Keratinocyte (primary cell): ENCODE measurements around the gene RBX1. TPM values are rescaled to one million over a fixed set of nuclear protein-coding genes. Genes with fewer than 3 reads are reported as not detected.

Experiments
- DNase-seq: peaks from one replicate; pipeline ENCODE4 v3.0.0-alpha.2; 2011; ENCODE audit warnings: low read depth, missing footprints, low spot score
- FAIRE-seq: peaks from 2 replicates; lab custom pipeline; 2011; peaks lifted over from hg19 to GRCh38; lab: Jason Lieb, UNC
- H2AFZ ChIP-seq: 2 replicates; pipeline ENCODE4 v1.6.0; 2012; ENCODE audit warnings: low read length, control low read depth, inconsistent platforms; ENCODE audit not compliant: control insufficient read depth
- H3K27ac ChIP-seq: 2 replicates; pipeline ENCODE4 v1.5.1; 2011; ENCODE audit warnings: low read length; ENCODE audit not compliant: control insufficient read depth, insufficient read depth
- H3K27me3 ChIP-seq: 3 replicates; pipeline ENCODE4 v1.6.0; 2011; ENCODE audit warnings: low read length; ENCODE audit not compliant: control insufficient read depth, insufficient read depth; ENCODE audit errors: extremely low read depth
- H3K36me3 ChIP-seq, 2 experiments: 2 replicates in 1 of 2; 3 replicates in 1 of 2; pipeline ENCODE4 v1.5.1; 2011; ENCODE audit warnings: low read length in 2 of 2, mild to moderate bottlenecking in 1 of 2; ENCODE audit not compliant: control insufficient read depth in 2 of 2, insufficient read depth in 2 of 2; ENCODE audit errors: extremely low read depth in 1 of 2
- H3K4me1 ChIP-seq: 3 replicates; pipeline ENCODE4 v1.5.1; 2011; ENCODE audit warnings: low read length; ENCODE audit not compliant: control insufficient read depth, insufficient read depth; ENCODE audit errors: extremely low read depth
- H3K4me2 ChIP-seq: 3 replicates; pipeline ENCODE4 v1.6.0; 2011; ENCODE audit warnings: low read depth, low read length; ENCODE audit not compliant: control insufficient read depth, insufficient read depth; ENCODE audit errors: extremely low read depth
- H3K4me3 ChIP-seq, 3 experiments: fragments of 200-600 bp in 1 of 3; sonication (generic) in 1 of 3; 2 replicates in 2 of 3; 3 replicates in 1 of 3; pipeline ENCODE4 v1.5.1; 2011 to 2016; ENCODE audit warnings: low read length in 3 of 3, mild to moderate bottlenecking in 3 of 3, control low read depth in 2 of 3, inconsistent platforms in 1 of 3, low read depth in 1 of 3, mixed read lengths in 1 of 3, mixed run types in 1 of 3, moderate library complexity in 1 of 3; ENCODE audit not compliant: control insufficient read depth in 2 of 3, insufficient read depth in 2 of 3; ENCODE audit errors: extremely low read depth in 1 of 3
- H3K79me2 ChIP-seq: 2 replicates; pipeline ENCODE4 v1.6.0; 2012; ENCODE audit warnings: low read length; ENCODE audit not compliant: control insufficient read depth, insufficient read depth
- H3K9ac ChIP-seq: 3 replicates; pipeline ENCODE4 v1.6.0; 2011; ENCODE audit warnings: low read length; ENCODE audit not compliant: control insufficient read depth, insufficient read depth; ENCODE audit errors: extremely low read depth
- H3K9me1 ChIP-seq: 3 replicates; pipeline ENCODE4 v1.6.0; 2011; ENCODE audit warnings: low read length; ENCODE audit not compliant: control insufficient read depth, insufficient read depth; ENCODE audit errors: extremely low read depth
- H3K9me3 ChIP-seq: 2 replicates; pipeline ENCODE4 v1.5.1; 2012; ENCODE audit warnings: low read depth, low read length; ENCODE audit not compliant: control insufficient read depth
- H4K20me1 ChIP-seq: 3 replicates; pipeline ENCODE4 v1.6.0; 2011; ENCODE audit warnings: low read length; ENCODE audit not compliant: control insufficient read depth, insufficient read depth; ENCODE audit errors: extremely low read depth
- EZH2 ChIP-seq: IDR thresholded peaks from one replicate; pipeline ENCODE4 v1.6.1; 2012; ENCODE audit warnings: inconsistent platforms, mild to moderate bottlenecking, low read length, moderate library complexity
- dilution Hi-C: fragments of 300-500 bp; cut with MboI; formaldehyde crosslinking; loops from one replicate; pipeline ENCODE4 v1.7.0; 2020; ENCODE audit warnings: low sequenced_read_pairs; ENCODE audit not compliant: extremely low pct_ligation_motif_present
- polyA plus RNA-seq, 5 experiments: library from polyadenylated mRNA; depleted of rRNA in 3 of 5; stranded (reverse) in 3 of 5; stranded (forward) in 1 of 5; unstranded in 1 of 5; fragments of >200 nt; gene quantifications; 1 replicate in 1 of 5; 2 replicates in 3 of 5; 3 replicates in 1 of 5; pipeline versions ENCODE4 v1.2.1 to v1.2.3, GENCODE V29; 2011 to 2012; ENCODE audit warnings: missing spikeins in 2 of 5, low read depth in 1 of 5, low replicate concordance in 1 of 5
- TF ChIP-seq, protein P1 (sequence below), 3 experiments: IDR thresholded peaks in 1 of 3; conservative IDR thresholded peaks in 1 of 3; optimal IDR thresholded peaks in 1 of 3; 2 replicates in 2 of 3; 3 replicates in 1 of 3; pipeline versions ENCODE3 to v1.5.1; 2011; ENCODE audit warnings: low read length in 3 of 3, mild to moderate bottlenecking in 3 of 3, moderate library complexity in 2 of 3, control low read depth in 1 of 3, inconsistent platforms in 1 of 3; ENCODE audit not compliant: insufficient read depth in 2 of 3; ENCODE audit errors: extremely low read depth in 1 of 3

The RBX1 gene
- polyA plus RNA-seq, 1 donor (not counting 4 experiments of a cell fraction or from before 2014, with no cell fraction given): 143 TPM

DNA sequence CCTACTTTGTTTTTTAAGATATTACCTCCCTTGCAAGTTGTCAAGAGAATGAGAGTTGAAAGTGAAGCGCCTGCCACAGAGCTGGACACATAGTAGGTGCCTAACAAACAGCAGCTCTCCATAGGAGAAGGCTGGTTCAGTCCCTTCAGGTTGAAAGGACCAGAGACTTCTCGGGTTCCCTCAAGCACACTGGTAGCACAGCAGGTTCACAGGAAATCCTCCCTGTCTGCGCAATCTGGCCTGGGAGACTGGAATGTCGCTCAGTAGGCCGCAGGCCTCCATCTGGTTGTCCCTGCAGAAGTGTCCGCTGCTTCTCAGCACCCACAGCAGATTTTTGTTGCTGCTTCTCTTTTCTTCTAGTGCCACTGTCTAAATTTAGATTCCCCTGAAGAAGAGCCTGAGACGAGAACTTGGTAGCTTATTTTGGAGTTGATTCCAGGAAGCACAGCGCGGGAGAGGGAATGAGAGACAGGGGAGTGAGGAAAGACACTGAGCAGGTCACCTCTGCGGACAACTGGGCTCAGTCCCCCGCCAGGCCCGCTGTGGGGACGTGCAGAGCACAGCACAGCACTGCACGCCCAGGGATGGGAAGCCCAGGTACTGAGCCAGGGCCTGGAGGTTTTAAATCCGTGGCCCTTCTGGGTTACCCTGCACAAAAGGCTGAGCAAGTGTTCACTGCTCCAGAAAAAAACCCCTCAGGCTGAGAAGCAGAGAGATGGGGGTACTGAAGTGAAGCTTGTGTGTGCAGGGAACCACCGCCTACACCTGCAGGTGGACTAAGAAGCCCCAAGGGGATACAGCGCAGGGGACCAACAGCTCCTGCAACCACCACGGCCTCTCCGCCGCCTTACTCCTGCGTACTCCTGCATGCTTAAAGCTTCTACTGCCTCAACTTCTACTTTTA is 31.6 kb downstream of the RBX1 start:
- H3K79me2 ChIP-seq: no peaks in the 10 kb centered on the region
- H2AFZ ChIP-seq: no peak overlapping the region
- no peak overlapping the region for H3K4me3 ChIP-seq
- TF ChIP-seq EZH2: no peak
- TF ChIP-seq, protein P1, sequence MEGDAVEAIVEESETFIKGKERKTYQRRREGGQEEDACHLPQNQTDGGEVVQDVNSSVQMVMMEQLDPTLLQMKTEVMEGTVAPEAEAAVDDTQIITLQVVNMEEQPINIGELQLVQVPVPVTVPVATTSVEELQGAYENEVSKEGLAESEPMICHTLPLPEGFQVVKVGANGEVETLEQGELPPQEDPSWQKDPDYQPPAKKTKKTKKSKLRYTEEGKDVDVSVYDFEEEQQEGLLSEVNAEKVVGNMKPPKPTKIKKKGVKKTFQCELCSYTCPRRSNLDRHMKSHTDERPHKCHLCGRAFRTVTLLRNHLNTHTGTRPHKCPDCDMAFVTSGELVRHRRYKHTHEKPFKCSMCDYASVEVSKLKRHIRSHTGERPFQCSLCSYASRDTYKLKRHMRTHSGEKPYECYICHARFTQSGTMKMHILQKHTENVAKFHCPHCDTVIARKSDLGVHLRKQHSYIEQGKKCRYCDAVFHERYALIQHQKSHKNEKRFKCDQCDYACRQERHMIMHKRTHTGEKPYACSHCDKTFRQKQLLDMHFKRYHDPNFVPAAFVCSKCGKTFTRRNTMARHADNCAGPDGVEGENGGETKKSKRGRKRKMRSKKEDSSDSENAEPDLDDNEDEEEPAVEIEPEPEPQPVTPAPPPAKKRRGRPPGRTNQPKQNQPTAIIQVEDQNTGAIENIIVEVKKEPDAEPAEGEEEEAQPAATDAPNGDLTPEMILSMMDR (optimal IDR thresholded peaks at IDR 0.05 in 1 of 3, IDR thresholded peaks at IDR 0.05 in 1 of 3, conservative IDR thresholded peaks at IDR 0.05 in 1 of 3; ENCODE audit: extremely low read depth in 1 of 3, insufficient read depth in 2 of 3, low read length in 3 of 3): no peak
- H3K9ac ChIP-seq: no peak overlapping the region
- H3K9me3 ChIP-seq: no peaks in the 10 kb centered on the region
- FAIRE-seq (no peak), DNase-seq (no peak)
- H3K27me3 ChIP-seq: no peaks in the 10 kb centered on the region
- no peaks in the 10 kb centered on the region for H3K9me1 ChIP-seq
- H3K36me3 ChIP-seq: no peaks in the 10 kb centered on the region
- H3K4me1 ChIP-seq: no peaks in the 10 kb centered on the region
- dilution Hi-C loops: no loop called here
- no peaks in the 10 kb centered on the region for H4K20me1 ChIP-seq
- H3K4me2 ChIP-seq: no peak overlapping the region
- H3K27ac ChIP-seq: no peak overlapping the region

DNA sequence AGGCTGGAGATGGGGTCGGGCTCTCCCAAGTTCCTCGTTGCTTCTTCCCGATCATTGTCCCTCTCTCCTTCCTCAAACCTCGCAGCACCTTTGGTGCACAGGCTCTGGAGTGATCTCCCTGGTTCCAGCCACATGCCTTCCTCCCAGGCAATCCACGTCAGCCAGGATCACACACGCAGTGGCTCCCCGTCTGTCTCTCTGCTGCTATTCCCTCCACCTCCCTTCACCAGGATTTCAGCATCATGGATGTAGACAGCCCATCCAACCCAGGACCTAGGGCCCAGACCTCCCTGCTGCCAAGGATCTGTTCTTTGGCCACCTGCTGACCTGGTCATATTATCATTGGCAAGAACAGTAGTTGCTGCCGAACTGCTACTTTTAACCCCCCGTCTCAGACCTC is 40.1 kb downstream of the RBX1 start:
- Histone ChIP-seq H3K4me2 (no peak overlapping the region), H2AFZ (no peak overlapping the region), H3K79me2 (no peaks in the 10 kb centered on the region), H3K27me3 (peaks cover 3% of the 10 kb centered on the region), H4K20me1 (no peaks in the 10 kb centered on the region), H3K9me1 (no peaks in the 10 kb centered on the region), H3K9ac (no peak overlapping the region), H3K27ac (no peak overlapping the region), H3K9me3 (no peaks in the 10 kb centered on the region), H3K4me3 (no peak overlapping the region), H3K36me3 (no peaks in the 10 kb centered on the region), H3K4me1 (no peaks in the 10 kb centered on the region)
- no peak for FAIRE-seq
- no peak for DNase-seq
- dilution Hi-C loops: no loop called here
- TF ChIP-seq, protein P1 (optimal IDR thresholded peaks at IDR 0.05 in 1 of 3, IDR thresholded peaks at IDR 0.05 in 1 of 3, conservative IDR thresholded peaks at IDR 0.05 in 1 of 3; ENCODE audit: extremely low read depth in 1 of 3, insufficient read depth in 2 of 3, low read length in 3 of 3): no peak
- no peak for TF ChIP-seq EZH2
